Islet of Langerhans (tissue), 1 donor: ENCODE measurements around the gene ASCC1.
"Not testable (repeated sequence)": the region's sequence is repeated elsewhere in the genome, so short reads cannot be mapped to it uniquely, and the experiment has no call there.

ENCODE experiments used
- FAIRE-seq: peaks from one replicate; lab custom pipeline; 2011; peaks lifted over from hg19 to GRCh38; lab: Jason Lieb, UNC

The ASCC1 gene

GRCh38 chr10:72124989-72125388, 91.1 kb downstream of the ASCC1 start:
- FAIRE-seq = no peak

GRCh38 chr10:72124381-72124780, 91.7 kb downstream of the ASCC1 start:
- no peak for FAIRE-seq

- no peak for FAIRE-seq
These were observed 92.5 kb downstream of the ASCC1 start for GRCh38 chr10:72123616-72124015.

- FAIRE-seq = no peak
These were observed 93.9 kb downstream of the ASCC1 start for GRCh38 chr10:72122221-72122620.

- no peak for FAIRE-seq
These were observed 94.7 kb downstream of the ASCC1 start for GRCh38 chr10:72121389-72121788.

- FAIRE-seq = no peak
These were observed 99.7 kb downstream of the ASCC1 start for GRCh38 chr10:72116372-72116771.

- FAIRE-seq = no peak
These were observed 101.2 kb downstream of the ASCC1 start for GRCh38 chr10:72114706-72115450.

- no peak for FAIRE-seq
These were observed 105.2 kb downstream of the ASCC1 start for GRCh38 chr10:72110673-72111401.

- FAIRE-seq = no peak
These were observed 106.4 kb downstream of the ASCC1 start for GRCh38 chr10:72109636-72110157.

GRCh38 chr10:72108830-72109635, 107.0 kb downstream of the ASCC1 start:
- no peak for FAIRE-seq

- not testable (repeated sequence) for FAIRE-seq
These were observed 108.1 kb downstream of the ASCC1 start for GRCh38 chr10:72108004-72108370.

- no peak for FAIRE-seq
These were observed 108.6 kb downstream of the ASCC1 start for GRCh38 chr10:72107325-72108003.

- FAIRE-seq = no peak
These were observed 109.2 kb downstream of the ASCC1 start for GRCh38 chr10:72106896-72107295.

- FAIRE-seq = no peak
These were observed 109.8 kb downstream of the ASCC1 start for GRCh38 chr10:72106154-72106849.

- no peak for FAIRE-seq
These were observed 110.4 kb downstream of the ASCC1 start for GRCh38 chr10:72105710-72106109.

GRCh38 chr10:72105098-72105475, 111.0 kb downstream of the ASCC1 start:
- FAIRE-seq = no peak

- FAIRE-seq = no peak
These were observed 111.5 kb downstream of the ASCC1 start for GRCh38 chr10:72104472-72105097.

GRCh38 chr10:72099600-72099921, 116.5 kb downstream of the ASCC1 start:
- no peak for FAIRE-seq

- FAIRE-seq = no peak
These were observed 117.1 kb downstream of the ASCC1 start for GRCh38 chr10:72098836-72099599.

- no peak for FAIRE-seq
These were observed 117.7 kb downstream of the ASCC1 start for GRCh38 chr10:72098301-72098835.
